ENCODE results near the gene DICER1.

Gene DICER1

GRCh38 chr14:95195031-95195430 is 37.7 kb upstream of the DICER1 start:
- Histone ChIP-seq H3K4me1 (ENCODE audit: insufficient read depth, low read length) (peaks cover 2% of the 10 kb centered on the region), H3K36me3 (ENCODE audit: insufficient read depth, low read length) (no peaks in the 10 kb centered on the region), H3K9ac (ENCODE audit: low read length) (no peak overlapping the region), H3K4me3 (ENCODE audit: low read depth in 1 of 2, low read length in 2 of 2) (no peak overlapping the region), H3K27ac (ENCODE audit: low read depth, low read length) (no peak overlapping the region), H3K27me3 (ENCODE audit: control insufficient read depth in 1 of 2, insufficient read depth in 2 of 2, low read length in 2 of 2) (no peaks in the 10 kb centered on the region), H3K9me3 (ENCODE audit: low read length) (no peaks in the 10 kb centered on the region)

- H3K9ac ChIP-seq (ENCODE audit: low read length), result no peak overlapping the region
- no peak overlapping the region for H3K27ac ChIP-seq (ENCODE audit: low read depth, low read length)
- no peaks in the 10 kb centered on the region for H3K9me3 ChIP-seq (ENCODE audit: low read length)
- no peak overlapping the region for H3K4me3 ChIP-seq (ENCODE audit: low read depth in 1 of 2, low read length in 2 of 2)
- peaks cover 12% of the 10 kb centered on the region for H3K4me1 ChIP-seq (ENCODE audit: insufficient read depth, low read length)
- no peaks in the 10 kb centered on the region for H3K27me3 ChIP-seq (ENCODE audit: control insufficient read depth in 1 of 2, insufficient read depth in 2 of 2, low read length in 2 of 2)
- no peaks in the 10 kb centered on the region for H3K36me3 ChIP-seq (ENCODE audit: insufficient read depth, low read length)
Measured at GRCh38 chr14:95193081-95193480, 35.8 kb upstream of the DICER1 start.

DNA sequence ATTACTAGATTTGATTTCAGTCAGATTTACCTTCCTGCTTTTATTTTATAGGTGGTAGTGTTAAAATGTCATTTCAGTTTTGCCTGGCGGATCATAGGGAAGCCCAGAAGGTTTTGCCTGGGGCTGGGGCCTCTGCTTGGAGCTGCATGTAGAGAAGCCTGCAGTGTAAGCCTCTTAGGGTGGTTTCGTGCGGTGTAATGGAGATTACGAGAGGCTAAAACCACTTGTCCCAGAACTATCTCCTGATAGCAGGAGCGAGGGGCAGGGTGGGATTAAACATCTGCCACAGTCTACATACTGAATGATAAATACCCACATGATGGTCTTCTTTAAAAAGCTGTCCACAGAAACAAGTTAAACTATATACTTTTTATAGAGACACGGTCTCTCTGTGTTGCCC is 35.0 kb upstream of the DICER1 start:
- H3K9me3 ChIP-seq (ENCODE audit: low read length), result no peaks in the 10 kb centered on the region
- no peaks in the 10 kb centered on the region for H3K27me3 ChIP-seq (ENCODE audit: control insufficient read depth in 1 of 2, insufficient read depth in 2 of 2, low read length in 2 of 2)
- peaks cover 12% of the 10 kb centered on the region for H3K4me1 ChIP-seq (ENCODE audit: insufficient read depth, low read length)
- H3K27ac ChIP-seq (ENCODE audit: low read depth, low read length), result no peak overlapping the region
- no peaks in the 10 kb centered on the region for H3K36me3 ChIP-seq (ENCODE audit: insufficient read depth, low read length)
- H3K9ac ChIP-seq (ENCODE audit: low read length), result no peak overlapping the region
- H3K4me3 ChIP-seq (ENCODE audit: low read depth in 1 of 2, low read length in 2 of 2), result no peak overlapping the region

GRCh38 chr14:95191445-95192199 is 34.3 kb upstream of the DICER1 start:
- Histone ChIP-seq H3K36me3 (ENCODE audit: insufficient read depth, low read length) (no peaks in the 10 kb centered on the region), H3K9me3 (ENCODE audit: low read length) (no peaks in the 10 kb centered on the region), H3K4me3 (ENCODE audit: low read depth in 1 of 2, low read length in 2 of 2) (no peak overlapping the region), H3K27ac (ENCODE audit: low read depth, low read length) (no peak overlapping the region), H3K9ac (ENCODE audit: low read length) (no peak overlapping the region), H3K4me1 (ENCODE audit: insufficient read depth, low read length) (peaks cover 12% of the 10 kb centered on the region), H3K27me3 (ENCODE audit: control insufficient read depth in 1 of 2, insufficient read depth in 2 of 2, low read length in 2 of 2) (no peaks in the 10 kb centered on the region)

GRCh38 chr14:95190857-95191256 is 33.5 kb upstream of the DICER1 start:
- Histone ChIP-seq H3K9ac (ENCODE audit: low read length) (no peak overlapping the region), H3K36me3 (ENCODE audit: insufficient read depth, low read length) (no peaks in the 10 kb centered on the region), H3K4me3 (ENCODE audit: low read depth in 1 of 2, low read length in 2 of 2) (no peak overlapping the region), H3K4me1 (ENCODE audit: insufficient read depth, low read length) (peaks cover 12% of the 10 kb centered on the region), H3K27ac (ENCODE audit: low read depth, low read length) (no peak overlapping the region), H3K9me3 (ENCODE audit: low read length) (no peaks in the 10 kb centered on the region), H3K27me3 (ENCODE audit: control insufficient read depth in 1 of 2, insufficient read depth in 2 of 2, low read length in 2 of 2) (no peaks in the 10 kb centered on the region)

DNA sequence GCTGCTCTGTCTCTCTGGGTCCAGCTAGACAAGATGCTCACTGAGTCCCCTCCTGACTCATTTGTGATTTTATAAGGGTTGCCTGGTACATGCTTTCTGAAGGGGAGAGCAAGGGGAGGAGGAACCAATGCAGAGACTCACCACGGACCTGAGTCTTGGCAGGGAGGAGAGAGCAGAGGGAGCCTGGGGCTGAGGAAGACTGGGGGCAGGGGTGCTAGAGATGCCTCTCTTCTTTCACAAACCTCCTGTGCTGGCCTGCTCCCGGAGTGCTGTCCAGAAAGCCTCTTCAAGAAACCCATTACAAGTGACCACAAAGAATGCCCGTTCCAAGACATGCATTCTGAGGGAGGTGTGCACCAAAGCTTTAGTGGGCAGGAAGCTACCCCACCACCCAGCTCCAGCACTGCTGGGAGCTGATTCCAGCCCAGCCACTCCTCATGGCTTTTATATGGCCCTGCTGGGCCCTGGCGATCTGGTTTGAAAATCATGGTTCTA is 33.1 kb upstream of the DICER1 start:
- no peak overlapping the region for H3K27ac ChIP-seq (ENCODE audit: low read depth, low read length)
- peaks cover 13% of the 10 kb centered on the region for H3K4me1 ChIP-seq (ENCODE audit: insufficient read depth, low read length)
- H3K36me3 ChIP-seq (ENCODE audit: insufficient read depth, low read length), result no peaks in the 10 kb centered on the region

DNA sequence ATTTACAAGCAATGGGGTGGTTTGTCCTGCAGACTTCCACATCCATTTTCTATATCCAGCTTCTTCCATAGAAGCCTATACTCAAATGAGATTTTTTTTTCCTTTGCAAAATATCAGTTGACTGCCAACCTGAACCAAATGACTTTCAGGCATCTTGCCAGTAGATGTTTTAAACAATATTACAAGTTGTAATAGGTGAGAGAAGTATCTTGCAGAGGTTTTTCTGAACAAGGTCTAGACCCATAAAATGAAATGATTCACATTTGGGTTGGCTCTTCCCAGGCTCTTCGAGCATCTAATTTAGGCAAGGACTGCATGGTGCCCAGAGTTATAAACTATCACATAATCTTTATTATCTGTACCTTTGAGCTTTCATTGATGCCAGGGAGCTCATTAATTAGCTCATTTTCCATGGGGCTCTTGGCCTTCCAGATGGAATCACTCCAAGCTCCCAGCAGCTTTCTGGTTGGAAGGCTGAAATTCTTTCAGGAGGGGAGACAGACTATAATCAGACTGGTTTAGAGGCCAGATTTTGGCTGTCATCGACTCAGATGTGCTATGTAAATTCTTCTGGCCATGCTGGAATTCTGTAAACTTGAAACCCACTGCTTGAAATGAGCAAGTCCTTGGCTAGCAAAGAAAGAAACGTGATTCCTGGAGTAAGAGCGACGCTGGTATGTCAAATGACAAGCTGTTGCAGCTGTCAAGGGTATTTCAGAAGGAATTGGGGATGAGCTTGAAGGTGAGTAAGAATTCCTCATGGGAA is 32.2 kb upstream of the DICER1 start:
- Histone ChIP-seq H3K27me3 (ENCODE audit: control insufficient read depth in 1 of 2, insufficient read depth in 2 of 2, low read length in 2 of 2) (no peaks in the 10 kb centered on the region), H3K9me3 (ENCODE audit: low read length) (no peaks in the 10 kb centered on the region), H3K4me3 (ENCODE audit: low read depth in 1 of 2, low read length in 2 of 2) (no peak overlapping the region), H3K36me3 (ENCODE audit: insufficient read depth, low read length) (no peaks in the 10 kb centered on the region), H3K9ac (ENCODE audit: low read length) (no peak overlapping the region), H3K27ac (ENCODE audit: low read depth, low read length) (no peak overlapping the region), H3K4me1 (ENCODE audit: insufficient read depth, low read length) (peaks cover 19% of the 10 kb centered on the region)

More for the DNA sequence above, 33.1 kb upstream of the DICER1 start:
- Histone ChIP-seq H3K9ac (ENCODE audit: low read length) (no peak overlapping the region), H3K4me3 (ENCODE audit: low read depth in 1 of 2, low read length in 2 of 2) (no peak overlapping the region), H3K27me3 (ENCODE audit: control insufficient read depth in 1 of 2, insufficient read depth in 2 of 2, low read length in 2 of 2) (no peaks in the 10 kb centered on the region), H3K9me3 (ENCODE audit: low read length) (no peaks in the 10 kb centered on the region)

DNA sequence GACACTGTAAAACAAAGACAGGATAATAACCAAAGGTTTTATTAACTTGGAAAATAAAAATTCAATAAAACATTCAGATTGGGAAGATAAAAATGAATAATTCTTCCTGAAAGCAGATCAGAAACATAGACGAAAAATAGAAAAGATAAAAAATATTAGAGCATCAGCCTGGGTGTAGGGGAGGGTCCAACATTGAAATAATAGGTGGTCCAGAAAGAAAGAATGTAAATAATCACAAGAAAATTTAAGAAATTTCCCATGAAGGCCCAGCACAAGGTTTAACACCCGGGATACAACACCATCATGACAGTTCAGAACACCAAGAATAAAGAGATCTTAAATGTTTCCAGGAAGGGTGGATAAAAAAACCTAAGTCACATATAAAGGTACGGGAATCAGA is 31.1 kb upstream of the DICER1 start:
- no peak overlapping the region for H3K27ac ChIP-seq (ENCODE audit: low read depth, low read length)
- H3K4me3 ChIP-seq (ENCODE audit: low read depth in 1 of 2, low read length in 2 of 2), result no peak overlapping the region
- no peaks in the 10 kb centered on the region for H3K27me3 ChIP-seq (ENCODE audit: control insufficient read depth in 1 of 2, insufficient read depth in 2 of 2, low read length in 2 of 2)
- H3K4me1 ChIP-seq (ENCODE audit: insufficient read depth, low read length), result peaks cover 19% of the 10 kb centered on the region
- no peaks in the 10 kb centered on the region for H3K36me3 ChIP-seq (ENCODE audit: insufficient read depth, low read length)
- H3K9me3 ChIP-seq (ENCODE audit: low read length), result no peaks in the 10 kb centered on the region
- no peak overlapping the region for H3K9ac ChIP-seq (ENCODE audit: low read length)

- Histone ChIP-seq H3K4me3 (ENCODE audit: low read depth in 1 of 2, low read length in 2 of 2) (no peak overlapping the region), H3K9me3 (ENCODE audit: low read length) (no peaks in the 10 kb centered on the region), H3K4me1 (ENCODE audit: insufficient read depth, low read length) (peaks cover 19% of the 10 kb centered on the region), H3K36me3 (ENCODE audit: insufficient read depth, low read length) (no peaks in the 10 kb centered on the region), H3K27ac (ENCODE audit: low read depth, low read length) (no peak overlapping the region), H3K27me3 (ENCODE audit: control insufficient read depth in 1 of 2, insufficient read depth in 2 of 2, low read length in 2 of 2) (no peaks in the 10 kb centered on the region), H3K9ac (ENCODE audit: low read length) (no peak overlapping the region)
Measured at GRCh38 chr14:95185767-95186392, 28.6 kb upstream of the DICER1 start.

- H3K27ac ChIP-seq (ENCODE audit: low read depth, low read length), result no peak overlapping the region
- H3K9me3 ChIP-seq (ENCODE audit: low read length), result no peaks in the 10 kb centered on the region
- no peak overlapping the region for H3K4me3 ChIP-seq (ENCODE audit: low read depth in 1 of 2, low read length in 2 of 2)
Measured at GRCh38 chr14:95185033-95185766, 27.9 kb upstream of the DICER1 start.

DNA sequence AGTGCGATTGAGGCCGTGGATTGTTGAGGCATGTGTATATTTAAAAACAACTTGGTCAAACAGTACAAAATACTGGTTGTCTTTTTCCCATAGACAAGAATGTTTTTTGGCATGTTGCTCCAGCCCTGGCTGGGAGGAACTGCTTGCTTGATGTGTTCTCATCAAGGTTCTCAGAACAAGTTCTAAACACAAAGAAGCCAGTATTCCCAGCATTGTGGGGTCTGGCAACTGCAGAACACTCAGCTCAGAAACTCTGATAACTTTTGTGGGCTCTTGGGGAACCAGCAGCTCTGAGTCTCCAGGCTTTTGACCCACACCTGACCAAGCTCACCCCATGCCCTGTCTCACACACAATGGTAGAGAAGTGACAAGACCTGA is 27.1 kb upstream of the DICER1 start:
- Histone ChIP-seq H3K27ac (ENCODE audit: low read depth, low read length) (no peak overlapping the region), H3K4me1 (ENCODE audit: insufficient read depth, low read length) (peaks cover 11% of the 10 kb centered on the region), H3K36me3 (ENCODE audit: insufficient read depth, low read length) (no peaks in the 10 kb centered on the region), H3K9ac (ENCODE audit: low read length) (no peak overlapping the region), H3K27me3 (ENCODE audit: control insufficient read depth in 1 of 2, insufficient read depth in 2 of 2, low read length in 2 of 2) (no peaks in the 10 kb centered on the region), H3K4me3 (ENCODE audit: low read depth in 1 of 2, low read length in 2 of 2) (no peak overlapping the region), H3K9me3 (ENCODE audit: low read length) (no peaks in the 10 kb centered on the region)

More at GRCh38 chr14:95185033-95185766, 27.9 kb upstream of the DICER1 start:
- H3K9ac ChIP-seq (ENCODE audit: low read length), result no peak overlapping the region
- no peaks in the 10 kb centered on the region for H3K36me3 ChIP-seq (ENCODE audit: insufficient read depth, low read length)
- peaks cover 19% of the 10 kb centered on the region for H3K4me1 ChIP-seq (ENCODE audit: insufficient read depth, low read length)
- no peaks in the 10 kb centered on the region for H3K27me3 ChIP-seq (ENCODE audit: control insufficient read depth in 1 of 2, insufficient read depth in 2 of 2, low read length in 2 of 2)

Measured in muscle layer of colon (tissue), 2 donors.